ENCODE data around the gene JAG1. TPM values are rescaled to one million over a fixed set of nuclear protein-coding genes. Genes with fewer than 3 reads are reported as not detected.

Gene JAG1
- 89.6 and 94.1 TPM in 2 replicates for total RNA-seq (2014; rRNA removed; shearing (Covaris generic))
- 67.9 and 86.6 TPM in 2 replicates for polyA plus RNA-seq (2015; cell fraction: cytosol; rRNA removed)
- polyA plus RNA-seq (2015; cell fraction: nucleus; rRNA removed) = 157 and 196 TPM in 2 replicates

DNA sequence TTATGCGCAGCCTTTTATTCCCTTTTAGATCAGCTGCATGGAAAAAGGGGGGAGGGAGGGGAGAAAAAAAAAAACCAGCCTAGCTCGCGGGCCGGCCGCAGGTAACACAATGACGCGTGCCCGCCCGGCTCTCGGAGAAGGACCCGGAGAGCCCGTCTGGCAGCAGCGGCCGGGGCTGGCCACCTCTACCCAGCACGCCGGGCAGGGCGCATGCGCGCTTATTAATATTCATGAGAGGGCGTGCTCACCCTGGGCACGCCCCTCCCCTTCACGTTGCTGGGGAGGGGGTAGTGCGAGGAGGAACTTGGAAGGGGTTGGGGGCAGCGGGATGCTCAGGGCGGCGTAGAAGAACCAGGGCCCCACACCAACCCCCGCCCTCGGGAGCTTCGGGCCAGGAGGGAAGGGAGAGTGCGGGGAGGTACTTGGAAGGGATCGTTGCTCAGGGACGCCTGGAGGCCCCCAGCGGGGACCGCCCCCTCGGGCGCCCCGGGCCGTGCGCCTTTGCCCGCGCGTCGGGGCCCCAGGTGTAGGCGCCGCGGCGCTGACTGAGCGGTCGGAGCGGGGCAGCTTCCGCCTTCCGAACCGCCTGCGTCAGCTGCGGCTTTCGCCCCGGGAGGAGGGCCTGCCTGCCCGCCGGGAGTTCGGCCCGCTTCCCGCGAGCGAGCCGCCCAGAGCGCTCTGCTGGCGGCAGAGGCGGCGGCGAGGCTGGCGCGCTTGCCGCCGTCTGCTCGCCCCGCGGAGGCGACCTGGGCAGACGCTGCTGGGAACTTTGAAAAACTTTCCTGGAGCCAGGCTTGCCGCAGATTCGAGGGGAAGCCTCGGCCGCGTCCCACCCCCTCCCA lies at the start of gene JAG1:
Gene JAG1 (minus strand): TSS at position 158 of the 842 bp plus-strand sequence. CDS start 469 bp downstream, outside the sequence.
- in situ Hi-C loops (cut with HindIII; ENCODE audit: low pct_unique_long_range_greater_than_20kb, low sequenced_read_pairs) = no loop called here
- DNase-seq (ENCODE audit: low read depth, low spot score) = peak; percentile 96

DNA sequence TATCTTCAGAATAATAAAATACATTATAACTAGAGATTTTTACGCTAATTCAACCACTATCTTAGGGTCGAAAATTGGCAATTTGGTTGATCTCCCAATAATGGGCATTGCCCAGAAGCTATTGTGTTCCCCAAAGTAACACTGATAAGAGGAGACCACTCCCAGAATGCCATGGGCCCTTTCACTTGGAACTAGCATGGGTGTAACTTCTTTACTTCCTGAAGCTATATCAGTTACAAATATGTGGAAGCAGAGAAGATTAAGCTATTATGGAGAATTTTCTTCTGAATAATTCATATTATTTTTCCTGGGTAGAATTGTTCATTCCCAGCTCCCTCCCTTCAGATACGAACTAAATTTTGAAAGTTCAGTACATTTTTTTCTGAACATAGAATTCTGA lies 48.2 kb upstream of the JAG1 start:
- in situ Hi-C loops (cut with HindIII; ENCODE audit: low pct_unique_long_range_greater_than_20kb, low sequenced_read_pairs) = no loop called here

DNA sequence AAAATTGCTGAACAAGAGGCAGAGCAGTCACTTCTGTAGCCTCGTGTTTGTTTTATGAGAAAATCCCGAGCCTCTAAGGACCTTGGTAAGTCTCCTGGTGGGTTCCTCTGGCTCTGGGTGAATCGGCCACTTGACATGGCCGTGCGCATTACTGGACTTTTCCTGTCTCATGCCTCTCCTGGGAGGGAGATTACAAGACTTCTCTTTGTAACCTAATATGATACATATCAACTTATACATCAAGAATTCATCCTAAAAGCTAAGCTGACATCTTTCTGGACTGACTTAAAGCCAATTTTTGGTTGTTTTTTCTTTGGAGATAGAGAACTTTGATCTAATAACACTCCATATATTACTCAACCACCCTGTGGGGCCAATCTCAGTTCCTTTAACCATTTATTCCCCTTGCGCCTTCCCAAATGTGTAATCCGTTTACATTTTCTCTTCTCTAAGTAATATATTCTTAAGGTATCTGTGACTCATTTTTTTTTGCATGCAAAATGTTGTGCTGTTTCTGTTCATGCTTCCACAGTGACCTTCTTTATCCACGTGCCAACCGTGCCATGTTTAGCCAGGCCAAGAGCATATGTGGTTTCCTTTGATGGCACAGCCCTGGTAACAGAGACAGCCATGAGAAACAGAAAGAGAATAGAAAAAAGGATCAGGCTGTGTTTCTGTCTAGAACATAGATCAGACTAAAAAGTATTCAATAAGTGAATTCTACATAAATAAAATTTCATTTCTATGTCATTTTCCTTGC lies 47.5 kb upstream of the JAG1 start:
- DNase-seq (ENCODE audit: low read depth, low spot score) = peak; percentile 58
- in situ Hi-C loops (cut with HindIII; ENCODE audit: low pct_unique_long_range_greater_than_20kb, low sequenced_read_pairs) = no loop called here

More for the DNA sequence above, 48.2 kb upstream of the JAG1 start:
- no peak for DNase-seq (ENCODE audit: low read depth, low spot score)

DNA sequence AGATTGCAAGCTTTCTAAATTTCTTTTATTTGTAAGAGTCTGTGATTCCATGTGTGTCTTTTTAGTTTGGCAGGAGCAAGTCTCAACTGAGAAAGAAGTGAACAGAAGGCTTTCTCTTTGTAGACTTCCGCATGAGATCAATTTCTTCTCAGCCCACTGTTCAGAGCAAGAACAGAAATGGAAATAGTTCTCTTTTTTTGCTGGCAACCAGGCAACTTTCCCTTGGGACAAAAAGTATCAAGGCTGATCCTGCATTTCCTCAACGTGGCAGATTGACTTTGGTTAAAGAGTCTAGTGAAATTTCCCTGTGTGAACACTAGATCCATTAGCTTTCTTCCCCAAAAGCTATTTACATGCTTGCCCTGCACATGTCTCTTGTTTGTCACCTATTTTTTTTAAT lies 46.8 kb upstream of the JAG1 start:
- DNase-seq (ENCODE audit: low read depth, low spot score) = no peak
- in situ Hi-C loops (cut with HindIII; ENCODE audit: low pct_unique_long_range_greater_than_20kb, low sequenced_read_pairs) = no loop called here

DNA sequence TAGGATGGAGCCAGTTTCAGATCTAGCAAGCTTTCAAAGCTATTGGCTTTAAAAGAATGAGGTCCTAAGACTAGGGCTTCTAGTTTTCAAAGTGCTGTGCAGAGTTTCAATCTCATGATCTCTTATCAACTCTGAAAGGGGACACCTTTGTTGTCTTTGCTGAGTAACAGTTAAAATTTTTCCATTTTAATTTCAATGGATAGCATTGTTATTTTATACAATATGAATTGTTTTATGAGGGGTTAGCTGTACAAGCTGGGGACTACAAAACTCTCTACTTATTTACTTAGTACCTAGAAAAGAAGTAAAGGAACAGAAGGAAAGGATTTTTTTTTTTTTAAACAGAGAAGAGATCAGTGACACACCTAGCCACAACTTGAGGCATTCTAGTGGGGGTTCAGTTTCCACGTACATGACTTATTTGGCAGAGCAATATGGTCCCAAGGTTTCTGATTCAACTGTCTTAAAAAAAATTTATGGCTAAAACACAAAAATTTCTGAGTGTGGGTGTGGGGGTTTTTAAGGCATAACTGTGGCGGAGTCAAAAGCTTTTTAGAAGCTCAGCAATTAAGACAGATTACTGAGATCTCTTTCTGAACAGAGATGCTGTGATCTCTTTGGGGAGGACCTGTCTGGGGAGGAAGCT lies 46.1 kb upstream of the JAG1 start:
- in situ Hi-C loops (cut with HindIII; ENCODE audit: low pct_unique_long_range_greater_than_20kb, low sequenced_read_pairs) = no loop called here
- peak; percentile 10 for DNase-seq (ENCODE audit: low read depth, low spot score)

DNA sequence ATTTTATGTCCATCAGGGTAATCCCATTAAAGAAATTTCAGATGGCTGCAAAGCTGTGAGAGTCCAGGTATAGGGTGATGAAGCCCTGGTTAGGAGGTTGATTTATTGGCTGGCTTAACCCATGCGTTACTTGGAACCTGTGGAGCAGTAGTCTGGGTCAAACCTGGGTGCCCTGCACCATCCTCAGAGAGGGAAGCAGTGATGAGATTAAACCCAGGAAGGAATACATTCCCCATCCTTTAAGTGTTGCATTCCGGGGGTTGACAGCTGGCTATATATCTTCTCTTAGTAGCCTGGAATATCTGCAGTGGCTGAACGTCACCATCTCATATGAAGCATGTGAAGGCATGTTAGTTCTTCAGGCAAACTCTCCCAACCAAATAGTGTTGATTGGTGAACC lies 44.9 kb upstream of the JAG1 start:
- DNase-seq (ENCODE audit: low read depth, low spot score) = no peak
- in situ Hi-C loops (cut with HindIII; ENCODE audit: low pct_unique_long_range_greater_than_20kb, low sequenced_read_pairs) = no loop called here

DNA sequence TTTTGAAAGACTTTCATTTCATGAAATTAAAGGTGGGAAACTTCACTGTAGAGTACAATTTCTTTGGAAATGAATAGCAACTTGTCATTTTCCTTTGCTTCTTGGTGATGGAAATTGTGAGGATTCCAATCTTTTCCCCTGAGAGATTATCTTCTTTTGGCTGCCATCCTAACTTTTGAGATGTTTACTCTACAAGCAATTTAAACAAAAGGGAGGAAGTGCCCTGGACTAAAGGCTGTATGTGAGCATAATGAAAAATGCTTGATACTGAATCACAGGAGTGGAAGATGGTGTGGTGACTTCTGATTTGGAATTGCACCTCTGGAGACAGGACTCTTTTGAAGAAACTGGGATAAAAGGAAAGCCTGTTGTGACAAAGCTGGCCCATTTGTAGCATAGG lies 43.1 kb upstream of the JAG1 start:
- peak; percentile 13 for DNase-seq (ENCODE audit: low read depth, low spot score)
- in situ Hi-C loops (cut with HindIII; ENCODE audit: low pct_unique_long_range_greater_than_20kb, low sequenced_read_pairs) = no loop called here

DNA sequence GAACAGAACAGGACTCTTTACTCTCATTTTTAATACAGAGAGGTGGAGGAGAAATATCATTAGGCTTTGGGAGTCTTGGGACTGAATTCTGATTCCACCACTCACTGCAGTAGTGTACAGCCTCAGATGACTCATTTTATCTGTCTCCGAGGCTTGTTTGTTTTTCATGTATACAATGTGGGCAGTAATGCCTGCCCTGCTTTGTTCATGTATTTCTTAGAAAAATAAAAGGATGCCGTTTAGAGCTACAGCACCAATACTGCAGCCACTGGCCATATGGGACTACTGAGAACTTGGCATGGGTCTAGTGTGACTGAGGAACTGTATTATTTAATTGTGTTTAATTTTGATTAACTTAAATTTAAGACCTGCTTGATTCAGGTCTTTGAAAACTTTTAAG lies 41.2 kb upstream of the JAG1 start:
- in situ Hi-C loops (cut with HindIII; ENCODE audit: low pct_unique_long_range_greater_than_20kb, low sequenced_read_pairs) = no loop called here

DNA sequence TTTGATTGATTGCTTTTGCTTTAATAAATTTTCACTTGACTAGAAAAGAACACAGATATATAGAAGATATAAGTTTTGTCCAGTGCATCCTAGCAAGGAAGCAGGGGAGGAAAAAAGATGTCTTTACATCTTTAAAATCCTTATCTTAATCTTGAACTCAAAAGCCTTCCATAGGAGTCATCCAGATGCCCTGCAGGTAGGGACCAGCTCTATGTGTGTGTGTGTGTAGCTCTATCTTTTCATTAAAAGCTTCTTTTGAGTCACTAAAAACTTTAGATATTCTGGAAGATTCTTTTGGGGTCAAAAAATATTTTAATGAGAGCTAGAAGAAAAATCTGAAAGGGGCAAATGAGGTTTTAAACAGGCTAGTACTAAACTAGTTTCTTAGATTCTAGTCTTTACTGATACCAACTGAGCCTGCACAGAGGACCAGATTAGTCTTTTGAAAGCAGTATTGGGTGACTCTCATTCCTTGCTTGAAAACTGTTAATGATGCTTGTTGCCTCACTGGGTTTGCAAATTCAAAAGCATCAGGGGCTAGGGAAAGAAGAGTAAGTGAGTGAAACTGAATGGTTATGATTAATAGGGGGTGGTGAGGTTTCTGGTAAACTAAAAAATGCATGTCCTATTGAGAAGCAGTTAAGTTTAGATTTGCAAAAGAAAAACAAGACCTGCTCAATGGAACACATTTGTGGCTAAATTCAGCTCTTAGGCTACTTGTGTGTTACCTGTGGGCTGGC lies 40.6 kb upstream of the JAG1 start:
- in situ Hi-C loops (cut with HindIII; ENCODE audit: low pct_unique_long_range_greater_than_20kb, low sequenced_read_pairs) = no loop called here
- DNase-seq (ENCODE audit: low read depth, low spot score) = no peak

More for the DNA sequence above, 41.2 kb upstream of the JAG1 start:
- peak; percentile 24 for DNase-seq (ENCODE audit: low read depth, low spot score)

DNA sequence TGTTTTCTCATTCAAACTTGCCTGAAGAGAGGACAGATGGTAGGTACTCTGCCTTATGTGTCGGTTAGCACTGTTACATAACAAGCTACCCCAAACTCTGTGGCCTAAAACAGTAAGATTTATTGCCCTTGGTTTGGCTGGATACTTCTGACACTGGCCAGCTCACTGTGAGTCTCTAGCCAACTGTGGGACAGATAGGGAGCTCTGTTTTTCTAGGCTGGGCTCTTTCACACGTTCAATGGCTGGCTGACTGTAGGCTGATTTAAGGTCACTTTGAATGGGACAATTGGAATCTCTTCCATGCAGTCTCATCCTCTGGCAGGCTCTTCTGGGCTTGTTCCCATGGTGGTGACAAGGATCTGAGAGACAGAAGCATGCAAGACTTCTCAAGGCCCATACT lies 39.4 kb upstream of the JAG1 start:
- no peak for DNase-seq (ENCODE audit: low read depth, low spot score)
- in situ Hi-C loops (cut with HindIII; ENCODE audit: low pct_unique_long_range_greater_than_20kb, low sequenced_read_pairs) = no loop called here

DNA sequence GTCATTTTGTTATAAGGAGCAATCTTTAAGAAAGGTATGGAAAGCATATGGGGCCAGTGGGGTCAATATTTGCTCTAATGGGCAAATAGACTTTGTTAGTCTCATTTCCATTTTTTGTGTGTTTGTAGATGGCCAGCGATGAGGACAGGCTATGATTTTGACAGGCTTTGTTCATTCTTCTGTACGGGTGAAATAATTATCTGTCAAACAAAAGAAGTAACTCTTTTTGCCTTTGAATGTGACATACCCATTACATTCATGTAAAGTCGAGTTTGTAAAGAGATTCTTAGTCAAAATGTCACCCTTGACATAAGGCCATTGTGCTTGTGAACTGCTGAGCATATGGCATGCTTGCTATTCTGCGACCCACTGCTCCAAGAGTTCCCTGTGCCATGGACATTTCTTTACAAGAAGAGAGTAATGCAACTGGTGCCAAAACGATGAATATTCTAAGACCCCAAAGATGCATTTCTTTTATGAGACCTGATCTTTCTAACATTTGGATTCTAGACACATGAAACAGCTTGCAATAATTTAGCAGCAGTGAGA lies 38.2 kb upstream of the JAG1 start:
- in situ Hi-C loops (cut with HindIII; ENCODE audit: low pct_unique_long_range_greater_than_20kb, low sequenced_read_pairs) = no loop called here
- DNase-seq (ENCODE audit: low read depth, low spot score) = no peak

DNA sequence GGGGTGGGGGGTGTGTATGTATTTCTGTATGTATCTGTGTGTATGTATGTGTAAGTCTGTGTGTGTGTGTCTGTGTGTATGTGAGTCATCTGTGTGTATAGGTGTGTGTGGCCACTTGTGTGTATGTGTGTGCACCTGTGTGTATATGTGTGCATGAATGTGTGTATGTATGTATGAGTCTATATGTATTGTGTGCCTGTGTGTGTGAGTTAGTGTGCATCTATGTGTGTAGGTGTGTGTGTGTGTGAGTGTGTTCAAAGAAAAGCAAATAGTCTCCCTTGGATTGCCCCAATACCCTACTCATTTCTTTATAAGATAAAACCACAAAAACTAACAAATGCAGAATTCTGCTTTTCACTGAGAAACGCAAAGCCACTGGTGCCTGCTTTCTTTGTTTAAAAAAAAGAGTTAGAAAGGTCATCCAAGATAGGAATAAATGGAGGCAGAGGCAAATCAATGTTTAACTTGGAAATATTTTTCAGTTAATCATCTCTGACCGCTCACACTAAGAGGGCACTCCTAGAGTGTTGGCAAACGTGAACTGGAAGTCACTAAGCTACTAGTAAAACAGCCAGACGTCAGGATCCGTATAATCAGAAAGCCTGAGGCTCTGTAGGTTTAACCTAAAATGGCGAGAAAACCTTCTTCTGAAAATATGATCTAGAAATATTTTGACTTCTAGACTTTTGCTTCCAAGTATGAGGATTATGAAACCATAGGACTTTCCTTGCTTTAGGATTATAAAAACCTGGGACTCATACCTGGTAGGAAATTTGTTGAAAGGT lies 37.4 kb upstream of the JAG1 start:
- in situ Hi-C loops (cut with HindIII; ENCODE audit: low pct_unique_long_range_greater_than_20kb, low sequenced_read_pairs) = no loop called here
- no peak for DNase-seq (ENCODE audit: low read depth, low spot score)

DNA sequence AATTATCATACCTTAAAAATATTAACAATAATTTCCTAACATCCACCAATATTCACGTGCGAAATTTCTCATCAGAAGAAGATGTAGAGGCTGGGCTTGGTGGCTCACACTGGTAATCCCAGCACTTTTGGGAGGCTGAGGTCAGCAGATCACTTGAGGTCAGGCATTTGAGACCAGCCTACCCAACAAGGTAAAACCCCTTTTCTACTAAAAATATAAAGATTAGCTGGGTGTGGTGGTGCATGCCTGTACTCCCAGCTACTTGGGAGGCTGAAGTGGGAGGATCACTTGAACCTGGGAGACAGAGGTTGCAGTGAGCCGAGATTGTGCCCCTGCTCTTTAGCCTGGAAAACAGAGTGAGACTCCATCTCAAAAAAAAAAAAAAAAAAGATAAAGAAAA lies 36.1 kb upstream of the JAG1 start:
- in situ Hi-C loops (cut with HindIII; ENCODE audit: low pct_unique_long_range_greater_than_20kb, low sequenced_read_pairs) = no loop called here
- no peak for DNase-seq (ENCODE audit: low read depth, low spot score)

DNA sequence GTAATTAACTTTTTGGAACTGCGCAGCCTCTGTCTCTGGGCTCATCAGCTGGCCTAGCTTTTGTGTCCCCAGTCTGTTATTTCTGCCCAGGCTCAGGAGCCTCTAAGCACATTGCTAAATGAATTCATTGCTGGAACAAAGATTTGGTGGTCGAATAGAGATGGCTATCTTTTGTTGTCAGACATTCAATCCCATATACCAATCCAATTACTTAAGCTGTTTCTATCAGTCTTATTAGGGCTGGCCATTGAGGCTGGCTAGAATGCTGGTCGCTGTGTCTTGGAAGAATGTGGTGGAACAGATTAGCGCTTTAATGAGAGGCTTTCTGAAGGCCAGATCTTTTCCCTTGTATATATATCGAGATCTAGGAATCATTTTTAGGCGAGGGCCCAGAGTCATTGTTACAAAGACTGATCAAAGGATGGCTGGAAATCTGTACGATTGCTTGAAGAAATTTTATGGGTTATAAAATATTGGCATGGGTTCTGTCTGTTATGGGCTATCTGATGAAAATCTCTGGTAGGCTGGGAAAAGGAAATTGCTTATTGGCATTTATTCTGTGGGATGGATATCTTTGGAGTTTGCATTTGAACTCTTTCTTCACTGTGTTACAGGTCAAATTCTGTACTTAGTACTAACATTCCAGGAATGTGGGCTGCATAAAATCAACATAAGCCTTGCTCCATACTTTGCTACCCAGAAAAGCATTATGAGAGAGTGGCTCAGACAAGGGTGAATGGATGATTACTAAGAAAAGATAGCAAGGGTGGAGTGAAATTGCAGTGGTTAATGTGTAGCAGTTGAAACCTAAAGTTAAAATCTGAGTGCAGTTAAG lies 34.8 kb upstream of the JAG1 start:
- in situ Hi-C loops (cut with HindIII; ENCODE audit: low pct_unique_long_range_greater_than_20kb, low sequenced_read_pairs) = no loop called here
- no peak for DNase-seq (ENCODE audit: low read depth, low spot score)

DNA sequence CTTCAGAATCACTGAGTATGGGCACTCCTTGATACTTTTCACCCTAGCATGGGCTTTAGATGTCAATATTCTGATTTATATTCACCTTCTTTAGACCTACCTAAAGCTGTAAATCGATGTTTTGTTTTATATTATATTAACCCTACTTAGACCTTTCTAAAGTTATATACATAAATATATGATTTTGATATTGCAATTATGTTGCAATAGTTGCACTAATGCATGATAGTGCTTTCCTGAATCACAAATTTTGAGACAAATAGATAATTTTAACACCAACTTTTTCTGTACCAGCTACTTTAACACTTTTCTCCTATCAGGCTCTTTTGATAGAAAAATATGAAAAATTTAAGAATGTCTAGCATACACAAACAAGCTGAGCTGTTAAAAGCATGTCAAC lies 34.0 kb upstream of the JAG1 start:
- no peak for DNase-seq (ENCODE audit: low read depth, low spot score)
- in situ Hi-C loops (cut with HindIII; ENCODE audit: low pct_unique_long_range_greater_than_20kb, low sequenced_read_pairs) = no loop called here

DNA sequence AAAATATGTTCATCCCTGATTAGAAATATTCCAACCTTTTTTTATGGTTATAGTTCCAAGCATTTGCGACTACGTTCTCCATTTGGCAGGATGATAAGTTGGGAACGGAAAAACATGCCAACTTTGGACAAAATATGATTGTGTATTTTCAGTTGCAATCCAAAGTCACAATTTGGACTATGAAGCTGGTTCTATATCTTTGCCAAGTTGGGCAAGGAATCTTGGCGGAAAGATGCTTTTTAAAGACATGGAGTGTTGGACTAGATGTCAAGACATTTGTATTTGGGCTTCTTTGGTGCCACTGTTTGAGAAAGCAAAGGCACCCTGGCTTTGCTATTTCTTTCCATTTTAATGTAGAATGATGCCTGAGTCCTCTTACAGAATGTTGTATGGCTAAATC lies 33.3 kb upstream of the JAG1 start:
- no peak for DNase-seq (ENCODE audit: low read depth, low spot score)
- in situ Hi-C loops (cut with HindIII; ENCODE audit: low pct_unique_long_range_greater_than_20kb, low sequenced_read_pairs) = no loop called here

Measured in SK-MEL-5 (cell line).